Astrocyte of the hippocampus (primary cell): Measurements from ENCODE around the gene NR2C1.
A peak's percentile ranks its signal among the peaks of the same experiment; 100 is the strongest.
"Not testable (repeated sequence)": the region's sequence is repeated elsewhere in the genome, so short reads cannot be mapped to it uniquely, and the experiment has no call there.

Experiments
- DNase-seq: peaks from one replicate; pipeline ENCODE4 v3.0.0; 2011; ENCODE audit warnings: low read depth, low spot score

NR2C1 gene

GRCh38 chr12:95003213-95003920 lies 70.1 kb downstream of the NR2C1 start, which contains the start of gene NDUFA12:
NDUFA12 (minus strand) TSS chr12:95003697; CDS start chr12:95003680, 17 bp downstream.
- peak; percentile 99 for DNase-seq

- DNase-seq = no peak
Measured at GRCh38 chr12:95002754-95003153, 70.7 kb downstream of the NR2C1 start.

- no peak for DNase-seq
Measured at GRCh38 chr12:94998326-94998725, 75.1 kb downstream of the NR2C1 start.

GRCh38 chr12:94997726-94998125 lies 75.7 kb downstream of the NR2C1 start:
- DNase-seq = no peak

- DNase-seq = no peak
Measured at GRCh38 chr12:94997061-94997460, 76.4 kb downstream of the NR2C1 start.

GRCh38 chr12:94994312-94994711 lies 79.1 kb downstream of the NR2C1 start:
- DNase-seq = peak; percentile 74

DNA sequence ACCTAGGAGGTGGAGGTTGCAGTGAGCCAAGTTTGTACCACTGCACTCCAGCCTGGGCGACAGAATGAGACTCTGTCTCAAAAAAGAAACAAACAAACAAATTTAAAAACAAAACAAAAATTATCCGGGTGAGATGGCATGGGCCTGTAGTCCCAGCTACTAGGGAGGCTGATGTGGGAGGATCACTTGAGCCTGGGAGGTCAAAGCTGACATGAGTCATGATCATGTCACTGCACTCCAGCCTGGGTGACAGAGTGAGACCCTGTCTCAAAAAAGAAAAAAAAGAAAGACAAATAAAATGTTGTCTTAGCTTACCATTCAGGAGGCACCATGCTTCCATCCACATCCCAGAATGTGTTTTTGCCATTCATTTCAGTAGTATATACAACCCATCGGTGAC lies 79.6 kb downstream of the NR2C1 start:
- DNase-seq = not testable (repeated sequence)

DNA sequence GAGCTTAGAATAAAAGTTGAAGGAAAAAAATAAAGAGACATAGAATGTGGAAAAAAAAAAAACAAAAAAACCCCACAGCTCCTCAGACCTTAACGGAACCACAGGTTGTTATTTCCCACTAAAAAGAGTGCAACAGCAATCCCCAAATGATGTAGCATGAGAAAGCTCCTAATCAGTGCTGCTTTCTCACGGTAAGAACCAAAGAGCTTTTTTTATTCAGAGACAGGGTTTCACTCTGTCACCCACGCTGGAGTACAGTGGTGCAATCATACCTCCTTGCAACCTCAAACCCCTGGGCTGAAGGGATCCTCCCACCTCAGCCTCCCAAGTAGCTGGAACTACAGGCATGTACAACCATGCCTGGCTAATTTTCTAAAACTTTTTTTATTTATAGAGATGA lies 83.2 kb downstream of the NR2C1 start:
- no peak for DNase-seq

- no peak for DNase-seq
Measured at GRCh38 chr12:94988471-94988870, 84.9 kb downstream of the NR2C1 start.

DNA sequence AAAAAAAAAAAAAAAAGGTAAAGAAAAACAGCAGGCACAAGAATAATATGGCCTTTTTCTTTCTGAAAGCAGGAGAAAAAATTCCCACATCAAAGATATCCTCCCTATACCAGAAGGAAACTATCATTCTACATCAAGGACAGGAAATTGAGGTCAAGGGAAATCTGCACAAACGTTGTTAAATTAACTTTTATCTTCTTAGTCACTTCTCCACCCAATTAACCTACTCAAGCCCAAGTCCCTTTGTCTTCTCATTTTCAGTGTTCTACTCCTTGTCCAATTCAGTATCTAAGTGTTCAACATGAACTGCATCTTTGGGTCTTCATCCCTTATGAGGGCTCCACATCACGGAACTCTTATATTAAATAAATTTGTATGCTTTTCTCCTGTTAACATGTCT lies 85.6 kb downstream of the NR2C1 start:
- DNase-seq = no peak

DNA sequence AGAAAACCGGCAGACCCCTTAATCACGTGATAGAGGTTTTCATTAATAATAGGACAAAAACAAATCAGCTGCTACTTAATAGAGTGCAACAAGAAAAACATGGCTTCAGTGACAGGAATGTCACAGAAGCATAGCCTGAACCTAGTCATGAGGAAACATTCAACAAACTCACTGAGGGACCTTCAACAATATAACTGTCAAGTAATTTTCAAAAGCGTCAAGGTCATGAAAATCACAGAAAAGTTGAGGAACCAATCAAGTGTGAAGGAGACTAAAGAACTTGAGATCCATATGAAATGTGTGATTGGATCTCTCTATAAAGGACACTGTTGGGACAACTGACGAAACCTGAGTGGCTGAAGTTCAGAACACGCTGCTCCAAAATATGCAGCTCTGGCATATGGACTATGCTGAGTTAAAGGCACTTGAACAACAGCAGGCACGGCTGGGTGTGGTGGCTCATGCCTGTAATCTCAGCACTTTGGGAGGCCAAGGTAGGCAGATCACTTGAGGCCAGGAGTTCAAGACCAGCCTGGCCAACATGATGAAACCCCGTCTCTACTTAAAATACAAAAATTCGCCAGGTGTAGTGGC lies 86.2 kb downstream of the NR2C1 start:
- no peak for DNase-seq

DNA sequence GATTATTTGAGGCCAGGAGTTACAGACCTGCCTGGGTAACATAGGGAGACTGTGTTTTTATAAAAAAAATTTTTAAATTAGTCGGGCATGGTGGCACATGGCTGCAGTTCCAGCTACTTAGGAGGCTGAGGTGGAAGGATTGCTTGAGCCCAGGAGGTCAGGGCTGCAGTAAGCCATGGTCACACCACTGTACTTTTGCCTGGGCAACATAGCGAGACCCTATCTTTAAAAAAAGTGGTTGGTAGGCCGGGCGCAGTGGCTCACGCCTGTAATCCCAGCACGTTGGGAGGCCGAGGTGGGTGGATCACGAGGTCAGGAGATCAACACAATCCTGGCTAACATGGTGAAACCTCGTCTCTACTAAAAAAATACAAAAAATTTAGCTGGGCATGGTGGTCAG lies 88.3 kb downstream of the NR2C1 start:
- not testable (repeated sequence) for DNase-seq

- DNase-seq = no peak
Measured at GRCh38 chr12:94983321-94983720, 90.1 kb downstream of the NR2C1 start.

GRCh38 chr12:94982456-94982855 lies 91.0 kb downstream of the NR2C1 start:
- peak; percentile 17 for DNase-seq

- DNase-seq = peak; percentile 48
Measured at GRCh38 chr12:94980577-94980976, 92.8 kb downstream of the NR2C1 start.

DNA sequence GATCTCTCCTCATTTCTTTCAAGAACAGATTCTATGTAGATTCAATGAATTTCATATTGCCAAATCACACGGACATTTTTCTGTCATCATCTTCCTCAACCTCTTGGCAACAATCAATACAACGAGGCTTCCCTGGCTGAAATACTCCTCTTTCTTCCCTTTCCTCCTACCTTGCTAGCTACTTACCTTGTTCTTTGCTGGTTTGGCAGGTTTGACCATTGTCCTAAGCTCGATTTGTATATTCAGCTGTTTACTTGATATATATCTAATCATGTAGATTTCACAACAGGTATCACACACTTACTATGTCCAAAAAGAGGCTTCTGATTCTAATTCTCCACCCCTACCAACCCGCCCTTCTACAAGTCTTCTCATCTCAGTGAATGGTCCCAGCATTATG lies 93.5 kb downstream of the NR2C1 start:
- DNase-seq = no peak

- DNase-seq = no peak
Measured at GRCh38 chr12:94977766-94978468, 95.5 kb downstream of the NR2C1 start.

DNA sequence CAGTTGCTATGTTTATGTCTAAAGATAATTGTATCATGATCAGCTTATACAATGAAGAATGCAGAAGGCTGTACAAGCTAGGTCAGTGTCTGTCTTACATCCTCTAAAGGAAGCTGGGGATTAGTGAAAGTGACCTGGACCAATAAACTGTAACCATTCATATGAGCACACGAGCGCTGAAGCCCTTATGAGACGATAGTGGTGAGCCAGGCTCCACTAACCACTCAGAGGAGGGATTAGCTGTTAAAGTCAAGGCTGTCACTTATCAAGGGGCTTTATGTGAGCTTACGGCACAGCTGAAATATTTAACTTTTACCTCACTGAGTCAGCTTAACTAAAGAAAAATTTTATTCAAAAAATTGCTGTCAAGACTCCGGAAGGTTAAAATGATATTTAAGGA lies 100.2 kb downstream of the NR2C1 start:
- peak; percentile 29 for DNase-seq

DNA sequence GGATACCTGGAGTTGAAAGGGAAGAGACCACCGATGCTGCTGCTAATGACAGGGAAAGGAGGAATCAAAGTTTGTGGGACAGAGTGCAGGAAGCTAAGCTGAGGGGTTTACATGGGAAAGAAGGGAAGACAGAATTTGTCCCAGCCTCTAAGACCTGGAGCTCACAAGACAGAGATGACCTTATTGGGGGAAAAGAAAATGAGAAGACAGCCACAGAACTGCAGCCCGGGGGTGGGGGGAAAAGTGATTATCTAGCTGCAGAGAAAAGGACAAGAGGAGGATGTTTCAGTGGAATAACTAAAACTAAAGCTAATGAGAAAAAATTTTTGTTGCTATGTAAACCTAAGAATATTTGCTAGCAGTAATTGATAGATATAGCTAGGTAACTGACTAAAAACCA lies 100.6 kb downstream of the NR2C1 start:
- no peak for DNase-seq

GRCh38 chr12:94971923-94972322 lies 101.5 kb downstream of the NR2C1 start:
- DNase-seq = no peak

DNA sequence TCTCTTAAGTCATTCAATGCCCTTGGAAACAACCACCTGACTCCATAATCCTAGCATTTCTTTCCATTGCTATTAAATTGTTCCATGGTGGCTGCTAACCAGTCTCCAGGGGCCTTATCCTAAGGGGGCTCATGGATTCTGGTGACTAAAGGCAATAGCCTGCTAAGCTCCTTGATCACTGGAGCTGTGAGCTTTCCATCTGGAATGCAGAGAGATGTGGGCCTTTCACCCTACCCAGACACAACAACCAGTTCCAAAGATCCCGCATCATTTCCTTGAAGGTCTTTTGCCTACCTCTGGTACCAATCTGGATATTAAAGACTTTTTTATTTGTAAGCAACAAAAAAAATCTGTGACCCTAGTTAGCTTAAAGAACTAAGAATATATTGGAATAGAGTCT lies 102.9 kb downstream of the NR2C1 start:
- DNase-seq = no peak
